Urinary bladder (tissue), 4 donors: Measurements from ENCODE around the gene PAK4. TPM values are rescaled to one million over a fixed set of nuclear protein-coding genes. Genes with fewer than 3 reads are reported as not detected.

Experiments
- DNase-seq: peaks from one replicate; pipeline ENCODE4 v3.0.0-alpha.2; 2015; ENCODE audit errors: extremely low spot score
- H3K27ac ChIP-seq: one replicate; pipeline ENCODE4 v1.5.1; 2013; ENCODE audit warnings: low read depth, mild to moderate bottlenecking, moderate library complexity
- H3K36me3 ChIP-seq: one replicate; pipeline ENCODE4 v1.6.1; 2013; ENCODE audit warnings: mild to moderate bottlenecking, moderate library complexity; ENCODE audit not compliant: insufficient read depth
- H3K4me1 ChIP-seq: one replicate; pipeline ENCODE4 v1.6.1; 2013; ENCODE audit warnings: mild to moderate bottlenecking, moderate library complexity; ENCODE audit not compliant: insufficient read depth
- H3K4me3 ChIP-seq: one replicate; pipeline ENCODE4 v1.5.1; 2013; ENCODE audit warnings: low read depth, low read length
- WGBS: extraction: QIAGEN DNeasy Blood & Tissue Kit; methylation state at CpG from one replicate; pipeline ENCODE4 v1.1.7; 2013; 5-methylcytosine and 5-hydroxymethylcytosine counted together
- polyA plus RNA-seq: library from polyadenylated mRNA; stranded (reverse); fragments of 200-250 nt; gene quantifications from one replicate; pipeline ENCODE4 v1.2.3, GENCODE V29; 2013
- total RNA-seq: library from RNA; depleted of rRNA; stranded (reverse); fragments of >200 nt; gene quantifications from one replicate; pipeline ENCODE4 v1.2.3, GENCODE V29; 2014
- donor health status: healthy with polysubstance abuse.
- donor health status: healthy.

PAK4 gene
- total and polyA plus RNA-seq, 2 donors, result 7.8 to 33.1 TPM

GRCh38 chr19:39164289-39164688 is 38.7 kb downstream of the PAK4 start:
- Histone ChIP-seq H3K4me1 (peaks cover 3% of the 10 kb centered on the region), H3K36me3 (no peaks in the 10 kb centered on the region), H3K27ac (no peak overlapping the region), H3K4me3 (no peak overlapping the region)
- DNase-seq, result no peak
- 93% methylated on average over 6 of the region's 6 CpGs for whole genome bisulfite sequencing

DNA sequence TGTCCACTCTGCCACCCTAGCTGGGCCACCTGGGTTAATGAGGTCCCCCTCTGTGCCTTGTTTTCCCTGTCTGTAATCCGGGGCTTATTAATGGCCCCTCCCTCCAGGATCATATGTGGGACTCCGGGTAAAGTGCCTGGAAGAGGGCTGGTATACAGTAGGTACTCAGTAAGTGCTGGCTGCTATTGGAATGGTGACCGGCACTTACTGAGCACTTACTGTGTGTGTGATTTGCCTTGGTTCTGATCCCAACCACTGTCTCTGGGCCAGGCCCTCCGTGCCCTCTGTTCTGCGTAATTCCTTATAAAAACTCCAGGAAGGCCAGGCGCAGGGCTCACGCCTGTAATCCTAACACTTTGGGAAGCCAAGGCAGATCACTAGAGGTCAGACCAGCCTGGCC is 40.3 kb downstream of the PAK4 start:
- no peak overlapping the region for H3K4me3 ChIP-seq
- no peak overlapping the region for H3K27ac ChIP-seq
- H3K36me3 ChIP-seq, result peaks cover 2% of the 10 kb centered on the region
- no peak for DNase-seq
- 97% methylated on average over 7 of the region's 7 CpGs for WGBS
- peaks cover 3% of the 10 kb centered on the region for H3K4me1 ChIP-seq

DNA sequence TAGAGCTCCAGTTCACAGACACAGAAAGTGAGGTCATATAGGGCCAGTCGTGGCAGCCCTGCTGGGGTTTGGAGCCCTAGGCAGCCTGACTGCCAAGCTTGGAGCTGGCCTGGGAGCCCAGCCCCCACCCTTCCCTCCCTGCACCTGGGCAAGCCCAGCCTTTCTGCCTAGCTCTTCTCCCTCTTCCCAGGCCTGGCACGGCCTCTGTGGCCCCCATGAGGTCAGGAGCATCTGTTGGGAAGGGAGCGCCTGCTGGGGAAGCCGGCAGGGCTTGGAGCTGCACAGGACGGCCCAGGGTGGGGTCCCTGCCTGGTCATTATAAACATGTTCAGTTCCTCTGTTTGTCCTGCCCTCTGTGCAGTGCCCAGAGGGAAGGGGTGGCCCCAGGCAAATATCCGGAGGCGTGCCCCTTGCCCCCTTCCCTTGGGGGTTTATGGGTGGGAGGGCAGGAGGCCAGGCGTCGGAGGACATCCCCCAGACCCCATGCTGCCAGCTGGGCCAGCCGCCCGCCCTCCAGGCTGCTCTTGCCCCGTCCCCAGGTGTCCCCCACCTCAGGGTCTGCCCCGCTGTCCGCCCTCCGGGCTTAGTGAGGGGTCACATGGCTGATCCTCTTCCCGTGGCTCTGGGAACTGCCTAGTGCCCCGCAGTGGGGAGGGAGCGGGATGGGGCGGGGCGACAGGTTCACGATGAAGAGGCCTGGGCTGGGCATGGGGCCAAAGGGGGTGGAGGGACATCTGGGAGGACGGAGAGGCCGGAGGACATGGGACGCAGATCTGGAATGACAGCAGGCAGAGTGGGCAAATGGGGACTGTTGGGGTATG is 41.2 kb downstream of the PAK4 start:
- DNase-seq, result peak; percentile 58
- peak overlapping the region; percentile 80 for H3K27ac ChIP-seq

DNA sequence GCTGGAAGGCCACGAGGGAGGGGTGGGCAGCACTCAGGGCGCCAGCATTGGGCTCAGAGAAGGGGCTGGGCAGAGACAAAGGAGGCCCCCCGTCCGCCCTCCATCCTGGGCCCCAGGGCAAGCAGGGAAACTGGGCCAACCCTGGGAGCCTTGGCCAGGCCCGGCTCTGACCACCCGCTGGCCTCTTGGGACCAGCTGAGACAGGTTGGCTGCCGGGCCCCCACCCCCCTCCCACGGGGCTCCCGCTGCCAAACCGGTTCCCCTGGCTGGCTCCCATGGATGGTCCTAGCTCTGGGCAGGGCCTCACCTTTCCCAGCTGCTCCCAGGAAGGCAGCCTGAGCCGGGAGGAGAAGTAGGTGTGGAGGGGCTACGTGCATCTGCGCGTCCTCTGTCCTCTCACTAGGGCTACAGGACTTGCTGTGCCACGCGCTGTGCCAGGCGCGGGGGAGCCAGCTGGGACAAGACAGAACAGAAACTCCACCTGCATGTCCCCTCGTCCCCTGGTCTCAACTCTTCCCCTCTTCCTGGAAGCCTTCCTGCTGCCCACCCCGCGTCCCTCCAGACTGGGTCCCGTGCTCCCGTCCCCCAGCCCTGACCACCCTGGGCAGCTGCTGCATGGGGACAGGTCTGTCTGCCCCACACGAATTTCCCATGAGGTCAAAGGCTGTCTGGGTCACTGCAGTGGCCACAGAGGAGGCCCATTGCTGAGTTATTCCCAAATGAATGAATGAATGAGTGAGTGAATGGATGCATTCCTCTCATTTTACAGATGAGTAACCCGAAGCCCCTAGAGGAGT is 42.1 kb downstream of the PAK4 start:
- Histone ChIP-seq H3K4me1 (peaks cover 3% of the 10 kb centered on the region), H3K4me3 (no peak overlapping the region), H3K36me3 (peaks cover 2% of the 10 kb centered on the region), H3K27ac (peak overlapping the region; percentile 80)
- 69% methylated on average over 25 of the region's 25 CpGs for WGBS
- DNase-seq, result no peak

More for the DNA sequence above, 41.2 kb downstream of the PAK4 start:
- Histone ChIP-seq H3K4me3 (no peak overlapping the region), H3K36me3 (peaks cover 2% of the 10 kb centered on the region), H3K4me1 (peaks cover 3% of the 10 kb centered on the region)
- WGBS, result 37% methylated on average over 24 of the region's 24 CpGs

GRCh38 chr19:39168258-39169142 is 42.9 kb downstream of the PAK4 start:
- Histone ChIP-seq H3K4me3 (no peak overlapping the region), H3K36me3 (peaks cover 6% of the 10 kb centered on the region), H3K27ac (no peak overlapping the region), H3K4me1 (peaks cover 3% of the 10 kb centered on the region)
- no peak for DNase-seq
- 88% methylated on average over 23 of the region's 23 CpGs for WGBS

DNA sequence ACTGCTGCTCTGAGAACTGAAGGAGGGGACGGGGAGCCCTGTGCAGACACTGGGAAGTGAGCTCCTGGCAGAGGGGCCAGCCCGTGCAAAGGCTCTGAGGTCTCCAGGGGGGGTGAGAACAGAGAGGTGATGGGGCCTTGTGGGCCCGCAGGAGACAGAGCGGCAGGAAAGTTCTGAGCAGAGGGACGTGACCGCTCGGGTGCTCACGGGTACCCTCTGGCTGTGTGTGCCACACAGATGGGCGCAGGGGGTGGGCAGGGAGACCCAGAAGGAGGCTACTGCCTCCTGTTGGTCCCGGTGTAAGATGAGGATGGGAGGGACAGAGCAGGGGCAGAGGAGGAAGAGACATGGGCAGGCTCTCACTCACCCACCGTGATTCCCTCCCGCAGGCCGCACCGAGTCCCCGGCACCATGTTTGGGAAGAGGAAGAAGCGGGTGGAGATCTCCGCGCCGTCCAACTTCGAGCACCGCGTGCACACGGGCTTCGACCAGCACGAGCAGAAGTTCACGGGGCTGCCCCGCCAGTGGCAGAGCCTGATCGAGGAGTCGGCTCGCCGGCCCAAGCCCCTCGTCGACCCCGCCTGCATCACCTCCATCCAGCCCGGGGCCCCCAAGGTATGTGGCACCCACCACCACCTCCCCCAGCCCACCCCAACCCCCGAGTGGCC is 43.7 kb downstream of the PAK4 start:
- DNase-seq, result no peak
- peaks cover 3% of the 10 kb centered on the region for H3K4me1 ChIP-seq
- no peak overlapping the region for H3K27ac ChIP-seq
- H3K36me3 ChIP-seq, result peaks cover 12% of the 10 kb centered on the region
- no peak overlapping the region for H3K4me3 ChIP-seq
- WGBS, result 90% methylated on average over 36 of the region's 36 CpGs

GRCh38 chr19:39170386-39171231 is 45.0 kb downstream of the PAK4 start:
- H3K4me3 ChIP-seq, result no peak overlapping the region
- WGBS, result 71% methylated on average over 17 of the region's 17 CpGs
- DNase-seq, result no peak
- H3K36me3 ChIP-seq, result peaks cover 17% of the 10 kb centered on the region
- H3K27ac ChIP-seq, result no peak overlapping the region
- H3K4me1 ChIP-seq, result peaks cover 3% of the 10 kb centered on the region

DNA sequence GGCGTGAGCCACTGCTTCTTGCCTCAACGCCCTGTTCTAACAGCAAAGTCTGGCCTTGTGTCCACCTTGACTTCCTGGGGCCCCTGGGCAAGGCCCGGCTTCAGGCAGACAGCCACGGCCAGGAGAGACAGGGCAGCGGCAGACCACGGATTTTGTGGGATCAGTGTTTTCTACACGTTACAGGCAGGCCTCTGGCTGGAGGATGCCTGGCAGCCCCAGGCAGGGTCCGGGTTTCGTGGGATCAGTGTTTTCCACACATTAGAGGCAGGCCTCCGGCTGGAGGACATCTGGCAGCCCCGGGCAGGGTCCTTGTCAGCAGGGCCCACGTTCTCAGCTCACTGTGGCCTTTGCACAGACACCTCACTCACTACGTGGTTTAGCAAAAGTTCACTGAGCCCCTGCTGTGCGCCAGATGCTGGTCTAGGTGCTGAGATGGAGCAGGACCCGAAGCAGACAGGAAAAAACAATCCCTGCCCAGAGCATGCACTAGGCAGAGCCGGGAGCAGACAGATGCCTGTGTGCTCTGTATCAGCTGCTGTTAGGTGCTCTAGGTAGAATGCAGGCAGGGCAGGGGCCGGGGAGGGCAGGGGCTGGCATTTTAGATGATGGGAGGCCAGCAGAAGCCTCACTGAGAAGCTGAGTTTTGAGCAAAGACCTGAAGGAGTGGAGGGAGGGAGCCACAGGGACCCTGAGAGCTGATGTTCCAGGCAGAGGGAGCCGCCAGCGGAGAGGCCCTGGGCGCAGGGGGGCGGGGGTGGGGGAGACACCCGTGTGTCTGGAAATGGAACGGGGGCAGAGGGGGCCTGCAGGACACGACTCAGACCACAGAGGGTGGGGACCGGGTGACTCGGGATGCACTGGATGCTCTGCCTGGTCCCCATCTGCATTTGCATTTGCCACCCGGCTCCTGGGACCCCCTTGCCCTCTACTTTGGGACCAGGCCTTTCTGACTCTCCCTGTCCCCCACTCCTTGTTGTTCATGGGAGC is 46.2 kb downstream of the PAK4 start:
- H3K4me1 ChIP-seq, result peaks cover under 1% of the 10 kb centered on the region
- H3K27ac ChIP-seq, result no peak overlapping the region
- no peak for DNase-seq
- H3K4me3 ChIP-seq, result no peak overlapping the region
- WGBS, result 76% methylated on average over 27 of the region's 27 CpGs
- peaks cover 17% of the 10 kb centered on the region for H3K36me3 ChIP-seq

DNA sequence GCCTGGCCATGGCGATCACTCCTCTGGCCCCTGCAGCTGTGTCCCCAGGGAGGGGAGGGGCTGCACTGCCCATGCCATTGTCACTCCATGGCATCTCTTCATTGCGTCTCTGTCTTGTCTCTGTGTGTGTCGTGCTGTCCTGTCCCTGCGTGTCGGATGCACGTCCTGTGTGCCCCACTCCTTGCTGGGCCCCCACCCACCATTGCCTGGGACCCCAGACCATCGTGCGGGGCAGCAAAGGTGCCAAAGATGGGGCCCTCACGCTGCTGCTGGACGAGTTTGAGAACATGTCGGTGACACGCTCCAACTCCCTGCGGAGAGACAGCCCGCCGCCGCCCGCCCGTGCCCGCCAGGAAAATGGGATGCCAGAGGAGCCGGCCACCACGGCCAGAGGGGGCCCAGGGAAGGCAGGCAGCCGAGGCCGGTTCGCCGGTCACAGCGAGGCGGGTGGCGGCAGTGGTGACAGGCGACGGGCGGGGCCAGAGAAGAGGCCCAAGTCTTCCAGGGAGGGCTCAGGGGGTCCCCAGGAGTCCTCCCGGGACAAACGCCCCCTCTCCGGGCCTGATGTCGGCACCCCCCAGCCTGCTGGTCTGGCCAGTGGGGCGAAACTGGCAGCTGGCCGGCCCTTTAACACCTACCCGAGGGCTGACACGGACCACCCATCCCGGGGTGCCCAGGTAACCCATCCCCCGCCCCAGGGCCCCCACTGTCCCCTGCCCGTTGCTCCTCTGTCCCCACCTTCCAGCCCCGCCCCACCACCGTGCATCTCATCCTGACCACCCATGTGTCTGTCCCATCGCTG is 47.3 kb downstream of the PAK4 start:
- H3K27ac ChIP-seq, result no peak overlapping the region
- H3K4me1 ChIP-seq, result no peaks in the 10 kb centered on the region
- peaks cover 17% of the 10 kb centered on the region for H3K36me3 ChIP-seq
- no peak for DNase-seq
- no peak overlapping the region for H3K4me3 ChIP-seq
- 92% methylated on average over 45 of the region's 45 CpGs for WGBS

DNA sequence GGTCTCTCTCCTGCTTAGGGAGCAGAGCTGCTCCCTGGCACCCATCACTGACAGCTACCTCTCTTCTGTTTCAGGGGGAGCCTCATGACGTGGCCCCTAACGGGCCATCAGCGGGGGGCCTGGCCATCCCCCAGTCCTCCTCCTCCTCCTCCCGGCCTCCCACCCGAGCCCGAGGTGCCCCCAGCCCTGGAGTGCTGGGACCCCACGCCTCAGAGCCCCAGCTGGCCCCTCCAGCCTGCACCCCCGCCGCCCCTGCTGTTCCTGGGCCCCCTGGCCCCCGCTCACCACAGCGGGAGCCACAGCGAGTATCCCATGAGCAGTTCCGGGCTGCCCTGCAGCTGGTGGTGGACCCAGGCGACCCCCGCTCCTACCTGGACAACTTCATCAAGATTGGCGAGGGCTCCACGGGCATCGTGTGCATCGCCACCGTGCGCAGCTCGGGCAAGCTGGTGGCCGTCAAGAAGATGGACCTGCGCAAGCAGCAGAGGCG is 48.0 kb downstream of the PAK4 start:
- Histone ChIP-seq H3K27ac (no peak overlapping the region), H3K4me3 (no peak overlapping the region), H3K4me1 (no peaks in the 10 kb centered on the region), H3K36me3 (peaks cover 17% of the 10 kb centered on the region)
- 94% methylated on average over 25 of the region's 25 CpGs for WGBS
- no peak for DNase-seq

DNA sequence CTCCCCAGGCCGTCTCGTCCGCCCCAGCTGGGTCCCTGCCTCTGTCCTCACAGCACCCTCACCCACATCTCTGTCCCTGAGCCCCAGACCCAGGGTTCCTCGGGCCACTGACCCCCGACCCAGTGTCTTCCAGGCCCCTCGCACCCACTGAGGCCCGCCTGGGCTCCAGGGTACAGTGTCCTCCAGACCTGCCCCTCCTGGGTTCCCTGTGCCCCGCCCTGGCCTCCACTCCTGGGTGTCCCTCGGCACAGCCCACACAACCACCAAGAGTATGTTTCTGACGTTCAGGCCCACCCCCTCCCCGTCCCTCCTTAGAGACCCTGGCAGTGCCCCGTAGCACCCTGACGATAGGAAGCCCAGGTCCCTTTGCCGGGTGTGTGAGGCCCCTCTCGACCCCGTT is 48.6 kb downstream of the PAK4 start:
- no peaks in the 10 kb centered on the region for H3K4me1 ChIP-seq
- WGBS, result 85% methylated on average over 16 of the region's 16 CpGs
- no peak overlapping the region for H3K4me3 ChIP-seq
- no peak for DNase-seq
- no peak overlapping the region for H3K27ac ChIP-seq
- H3K36me3 ChIP-seq, result peaks cover 17% of the 10 kb centered on the region
